GM12872 (cell line): ENCODE measurements around the gene OR2F1.

ENCODE experiments used
- TF ChIP-seq, protein P1 (sequence below): IDR thresholded peaks from 3 replicates; pipeline ENCODE4 v1.5.1; 2011; ENCODE audit warnings: low read depth, mild to moderate bottlenecking, low read length, moderate library complexity; ENCODE audit not compliant: insufficient read depth

The OR2F1 gene, protein sequence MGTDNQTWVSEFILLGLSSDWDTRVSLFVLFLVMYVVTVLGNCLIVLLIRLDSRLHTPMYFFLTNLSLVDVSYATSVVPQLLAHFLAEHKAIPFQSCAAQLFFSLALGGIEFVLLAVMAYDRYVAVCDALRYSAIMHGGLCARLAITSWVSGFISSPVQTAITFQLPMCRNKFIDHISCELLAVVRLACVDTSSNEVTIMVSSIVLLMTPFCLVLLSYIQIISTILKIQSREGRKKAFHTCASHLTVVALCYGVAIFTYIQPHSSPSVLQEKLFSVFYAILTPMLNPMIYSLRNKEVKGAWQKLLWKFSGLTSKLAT

DNA sequence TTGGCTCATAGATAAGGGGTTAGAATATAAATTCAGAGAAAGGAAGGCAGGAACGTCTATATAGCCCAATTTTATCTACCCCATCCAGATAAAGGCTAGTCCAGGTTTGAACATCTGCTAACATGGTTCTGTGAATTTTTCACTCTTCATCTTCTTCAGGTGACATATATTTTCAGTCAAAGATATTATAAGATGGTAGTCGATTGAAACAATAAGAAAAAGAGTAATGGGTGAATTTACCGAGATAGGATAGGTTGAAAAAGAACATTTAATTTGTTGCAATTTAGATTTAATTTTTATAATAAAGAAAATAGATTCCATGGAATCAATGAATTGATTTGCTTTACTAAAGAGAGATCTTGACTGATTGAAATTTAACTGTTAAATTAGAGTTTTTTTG is at the start of gene OR2F1:
TSS of gene OR2F1 (plus strand) at position 301 of the 400 bp plus-strand sequence. CDS start 5,127 bp downstream, outside the sequence.
- TF ChIP-seq, protein P1, sequence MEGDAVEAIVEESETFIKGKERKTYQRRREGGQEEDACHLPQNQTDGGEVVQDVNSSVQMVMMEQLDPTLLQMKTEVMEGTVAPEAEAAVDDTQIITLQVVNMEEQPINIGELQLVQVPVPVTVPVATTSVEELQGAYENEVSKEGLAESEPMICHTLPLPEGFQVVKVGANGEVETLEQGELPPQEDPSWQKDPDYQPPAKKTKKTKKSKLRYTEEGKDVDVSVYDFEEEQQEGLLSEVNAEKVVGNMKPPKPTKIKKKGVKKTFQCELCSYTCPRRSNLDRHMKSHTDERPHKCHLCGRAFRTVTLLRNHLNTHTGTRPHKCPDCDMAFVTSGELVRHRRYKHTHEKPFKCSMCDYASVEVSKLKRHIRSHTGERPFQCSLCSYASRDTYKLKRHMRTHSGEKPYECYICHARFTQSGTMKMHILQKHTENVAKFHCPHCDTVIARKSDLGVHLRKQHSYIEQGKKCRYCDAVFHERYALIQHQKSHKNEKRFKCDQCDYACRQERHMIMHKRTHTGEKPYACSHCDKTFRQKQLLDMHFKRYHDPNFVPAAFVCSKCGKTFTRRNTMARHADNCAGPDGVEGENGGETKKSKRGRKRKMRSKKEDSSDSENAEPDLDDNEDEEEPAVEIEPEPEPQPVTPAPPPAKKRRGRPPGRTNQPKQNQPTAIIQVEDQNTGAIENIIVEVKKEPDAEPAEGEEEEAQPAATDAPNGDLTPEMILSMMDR = no peak

DNA sequence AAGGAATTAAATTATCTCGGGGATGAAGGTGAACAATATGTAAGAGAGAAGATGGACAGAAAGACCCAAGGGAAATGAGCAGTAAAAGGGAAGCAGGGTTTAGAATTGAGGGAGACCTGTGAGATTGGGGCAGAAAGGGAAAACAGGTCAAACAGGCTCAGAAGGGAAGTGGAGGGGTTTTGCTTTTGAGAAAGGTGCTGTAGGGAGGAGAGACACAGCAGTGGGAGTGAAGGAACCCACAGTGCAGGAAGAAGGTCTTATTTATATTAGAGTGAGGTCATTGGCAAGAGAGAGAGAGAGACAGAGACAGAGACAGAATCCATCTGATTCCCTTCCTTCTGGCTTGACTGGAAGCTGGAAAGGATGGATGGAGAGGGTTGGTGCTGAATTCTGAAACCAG is 49.1 kb upstream of the OR2F1 start:
- TF ChIP-seq, protein P1 = no peak

DNA sequence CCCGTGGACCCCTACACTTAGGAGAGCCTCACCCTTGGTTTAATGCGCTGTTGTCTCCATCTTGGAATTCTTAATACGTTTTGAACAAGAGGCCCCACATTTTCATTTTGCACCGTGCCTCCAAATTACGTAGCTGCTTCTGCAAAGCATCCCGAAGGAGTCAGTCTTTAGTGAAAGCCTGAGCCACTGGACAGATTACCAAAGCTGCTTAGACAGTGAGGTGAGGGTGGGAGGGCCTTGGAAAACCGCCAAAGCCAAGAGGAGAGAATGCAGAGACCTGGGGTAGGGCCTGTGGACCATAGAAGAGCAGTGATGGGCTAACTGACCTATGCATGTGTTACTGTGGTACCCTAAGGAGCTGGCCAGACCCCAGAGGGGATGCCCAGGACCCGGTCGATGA is 48.5 kb upstream of the OR2F1 start:
- TF ChIP-seq, protein P1 = no peak

DNA sequence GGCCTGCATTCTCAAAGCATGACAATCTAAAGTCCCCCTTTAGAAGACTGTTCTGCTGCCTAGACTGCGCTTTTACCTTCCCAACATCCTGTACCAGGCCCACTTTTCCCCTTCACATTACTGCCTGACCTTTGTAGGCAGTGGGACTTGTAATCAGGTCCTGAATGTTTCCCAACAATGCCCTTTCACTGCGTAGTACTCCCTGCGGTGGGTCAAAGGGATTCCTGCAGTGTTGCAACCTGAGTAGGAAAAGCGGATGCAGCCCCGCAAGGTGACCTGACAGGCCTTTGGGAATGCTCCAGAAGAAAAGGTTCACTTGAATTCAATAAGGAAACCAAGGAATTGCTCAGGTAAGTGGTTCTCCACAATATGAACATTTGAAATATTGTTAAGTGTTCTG is 47.7 kb upstream of the OR2F1 start:
- TF ChIP-seq, protein P1 = no peak

DNA sequence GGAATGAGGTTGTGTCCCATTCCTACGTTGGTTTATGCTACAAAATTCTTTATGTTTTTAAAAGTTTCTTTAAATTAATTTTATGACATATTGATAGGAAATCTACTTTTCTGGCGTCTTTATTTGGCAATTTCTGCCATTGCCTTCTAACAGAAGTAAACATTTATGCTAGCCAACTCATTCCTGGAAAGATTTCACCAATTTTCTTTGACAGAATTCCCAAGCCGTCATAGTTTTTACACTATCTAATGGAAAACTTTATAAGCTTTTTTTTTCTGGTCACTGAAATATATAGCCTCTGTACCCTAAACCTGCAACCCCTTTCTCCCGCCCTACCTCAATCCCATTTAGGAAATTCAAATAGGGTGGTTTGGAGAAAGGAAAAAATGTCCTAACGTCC is 46.5 kb upstream of the OR2F1 start:
- TF ChIP-seq, protein P1 = no peak

DNA sequence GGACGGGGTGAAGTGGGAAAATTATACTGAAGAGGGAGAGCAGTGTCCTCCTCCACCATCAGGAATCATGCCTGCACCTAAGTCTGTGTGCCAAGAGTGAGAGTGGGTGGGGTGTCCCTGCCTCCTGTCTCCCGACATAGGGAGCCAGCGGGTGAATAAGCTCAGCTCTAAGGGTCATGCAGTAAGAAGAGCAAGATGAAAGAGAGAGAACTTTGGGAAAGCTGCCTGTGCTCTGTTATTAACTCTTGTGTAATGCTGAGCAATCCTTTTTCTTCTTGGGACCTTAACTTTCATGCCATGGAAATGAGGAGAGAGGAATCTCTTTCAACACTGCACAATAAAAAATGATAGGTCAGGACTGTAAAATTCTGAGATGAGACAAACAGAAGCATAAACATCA is 44.8 kb upstream of the OR2F1 start:
- TF ChIP-seq, protein P1 = no peak

DNA sequence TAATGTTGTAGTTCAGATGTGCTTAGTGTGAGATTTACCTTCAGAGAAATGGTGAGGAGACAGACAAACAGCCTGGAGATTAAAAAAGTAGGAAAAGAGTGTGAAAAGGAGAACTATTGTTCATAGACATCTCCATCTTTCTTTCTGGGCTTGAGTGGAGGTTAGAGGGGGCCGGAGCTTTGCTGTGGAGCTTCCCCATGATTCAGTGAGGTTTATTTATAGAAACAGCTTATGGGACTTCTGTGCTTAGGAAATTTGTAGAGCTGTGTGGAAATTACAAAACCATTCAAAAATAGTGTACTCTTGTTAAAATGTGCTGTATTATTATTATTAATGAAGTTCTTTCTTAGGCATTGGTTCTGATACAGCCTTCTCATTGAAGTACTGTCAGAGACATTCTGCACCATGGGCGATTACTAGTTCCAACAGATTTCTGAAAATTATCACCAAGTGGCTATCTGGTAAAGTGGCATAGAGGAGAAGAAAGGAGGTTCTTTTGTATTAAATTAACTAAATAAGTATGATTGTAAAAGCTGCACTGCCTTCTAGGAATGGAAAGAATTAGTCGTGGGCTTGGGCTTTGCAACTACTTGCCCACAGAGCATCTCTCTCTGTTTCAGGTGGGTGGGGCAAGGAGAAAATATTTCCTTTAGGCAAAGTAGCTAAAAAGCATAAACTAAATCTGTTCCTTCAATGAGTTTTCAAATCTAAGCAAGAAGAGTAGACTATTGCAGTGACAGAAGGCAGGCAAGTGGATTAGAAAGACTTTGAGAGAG is 44.0 kb upstream of the OR2F1 start:
- TF ChIP-seq, protein P1 = no peak
